ENCODE data around the gene FGF3.
"Not testable (repeated sequence)": the region's sequence is repeated elsewhere in the genome, so short reads cannot be mapped to it uniquely, and the experiment has no call there.

Gene FGF3

GRCh38 chr11:69764918-69765317 is 54.3 kb downstream of the FGF3 start:
- DNase-seq, result not testable (repeated sequence)

DNA sequence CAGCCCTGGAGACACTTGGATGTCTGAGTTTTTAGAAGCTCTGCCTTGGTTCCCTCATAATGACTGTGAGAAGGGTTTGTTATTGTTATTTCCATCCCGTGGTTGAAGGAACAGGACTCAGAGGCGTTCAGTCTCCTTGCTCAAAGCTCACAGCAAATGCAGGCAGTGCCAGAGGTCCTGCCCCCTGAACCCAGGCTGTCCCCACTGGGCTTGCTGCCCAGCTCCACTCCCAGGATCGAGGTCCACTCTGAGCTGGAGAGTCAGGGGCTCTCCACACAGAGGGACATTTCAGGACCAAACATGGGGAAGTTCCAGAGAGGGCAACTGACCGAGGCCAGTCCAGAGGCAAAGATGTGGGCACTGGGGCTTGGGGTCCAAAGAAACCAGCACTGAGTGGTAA is 58.9 kb downstream of the FGF3 start:
- DNase-seq, result no peak
